HG03442 (cell line): ENCODE results near the gene CDH9.

ENCODE experiments used
- ATAC-seq: cut with Tn5 transposase; IDR thresholded peaks from one replicate; pipeline ENCODE4 v1.9.1; 2021; ENCODE audit warnings: mild to moderate bottlenecking, moderate library complexity; ENCODE audit not compliant: unreplicated experiment

CDH9 gene, protein sequence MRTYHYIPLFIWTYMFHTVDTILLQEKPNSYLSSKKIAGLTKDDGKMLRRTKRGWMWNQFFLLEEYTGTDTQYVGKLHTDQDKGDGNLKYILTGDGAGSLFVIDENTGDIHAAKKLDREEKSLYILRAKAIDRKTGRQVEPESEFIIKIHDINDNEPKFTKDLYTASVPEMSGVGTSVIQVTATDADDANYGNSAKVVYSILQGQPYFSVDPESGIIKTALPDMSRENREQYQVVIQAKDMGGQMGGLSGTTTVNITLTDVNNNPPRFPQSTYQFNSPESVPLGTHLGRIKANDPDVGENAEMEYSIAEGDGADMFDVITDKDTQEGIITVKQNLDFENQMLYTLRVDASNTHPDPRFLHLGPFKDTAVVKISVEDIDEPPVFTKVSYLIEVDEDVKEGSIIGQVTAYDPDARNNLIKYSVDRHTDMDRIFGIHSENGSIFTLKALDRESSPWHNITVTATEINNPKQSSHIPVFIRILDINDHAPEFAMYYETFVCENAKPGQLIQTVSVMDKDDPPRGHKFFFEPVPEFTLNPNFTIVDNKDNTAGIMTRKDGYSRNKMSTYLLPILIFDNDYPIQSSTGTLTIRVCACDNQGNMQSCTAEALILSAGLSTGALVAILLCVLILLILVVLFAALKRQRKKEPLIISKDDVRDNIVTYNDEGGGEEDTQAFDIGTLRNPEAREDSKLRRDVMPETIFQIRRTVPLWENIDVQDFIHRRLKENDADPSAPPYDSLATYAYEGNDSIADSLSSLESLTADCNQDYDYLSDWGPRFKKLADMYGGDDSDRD

DNA sequence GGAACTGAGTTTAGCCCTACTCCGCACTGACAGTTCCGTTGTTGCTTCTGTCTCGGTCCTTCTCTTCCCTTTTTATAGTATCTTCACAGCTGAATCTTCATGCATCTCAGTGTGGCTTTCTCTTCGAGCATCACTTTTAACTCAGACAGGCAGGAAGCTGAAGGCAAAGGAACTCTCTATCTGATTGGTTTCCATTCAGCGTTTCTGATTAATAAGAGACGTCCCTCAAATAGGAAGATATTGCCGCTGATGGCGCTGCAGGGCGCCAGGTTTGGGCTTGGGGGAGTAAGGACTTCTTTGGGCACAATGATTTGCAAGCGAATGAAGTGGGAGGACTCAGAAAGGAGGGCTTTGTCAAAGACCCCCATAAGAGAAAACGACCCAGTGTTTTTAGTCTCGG, at the start of gene CDH9:
Gene CDH9 (minus strand): TSS at position 111 of the 400 bp plus-strand sequence. CDS start 50,253 bp downstream, outside the sequence.
- no peak for ATAC-seq

DNA sequence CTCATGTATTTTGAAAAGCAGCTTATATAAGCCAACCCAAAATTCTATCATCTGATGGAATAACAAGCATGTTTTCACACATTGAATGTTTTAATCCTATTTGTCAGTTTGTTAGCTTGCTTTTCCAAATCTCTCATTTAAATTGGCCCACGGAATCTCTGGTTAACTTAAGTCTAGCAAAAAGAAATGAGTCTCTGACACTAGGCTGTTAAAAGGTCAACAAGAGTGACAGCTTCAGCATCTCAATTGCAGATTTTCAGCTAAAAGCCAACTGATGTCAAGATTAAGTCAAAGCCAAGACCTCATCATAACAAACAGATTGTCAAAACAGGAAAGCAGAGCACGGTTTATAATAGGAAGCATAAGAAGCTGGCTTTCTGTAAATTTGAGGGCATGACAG, 49.4 kb upstream of the CDH9 start:
- no peak for ATAC-seq

DNA sequence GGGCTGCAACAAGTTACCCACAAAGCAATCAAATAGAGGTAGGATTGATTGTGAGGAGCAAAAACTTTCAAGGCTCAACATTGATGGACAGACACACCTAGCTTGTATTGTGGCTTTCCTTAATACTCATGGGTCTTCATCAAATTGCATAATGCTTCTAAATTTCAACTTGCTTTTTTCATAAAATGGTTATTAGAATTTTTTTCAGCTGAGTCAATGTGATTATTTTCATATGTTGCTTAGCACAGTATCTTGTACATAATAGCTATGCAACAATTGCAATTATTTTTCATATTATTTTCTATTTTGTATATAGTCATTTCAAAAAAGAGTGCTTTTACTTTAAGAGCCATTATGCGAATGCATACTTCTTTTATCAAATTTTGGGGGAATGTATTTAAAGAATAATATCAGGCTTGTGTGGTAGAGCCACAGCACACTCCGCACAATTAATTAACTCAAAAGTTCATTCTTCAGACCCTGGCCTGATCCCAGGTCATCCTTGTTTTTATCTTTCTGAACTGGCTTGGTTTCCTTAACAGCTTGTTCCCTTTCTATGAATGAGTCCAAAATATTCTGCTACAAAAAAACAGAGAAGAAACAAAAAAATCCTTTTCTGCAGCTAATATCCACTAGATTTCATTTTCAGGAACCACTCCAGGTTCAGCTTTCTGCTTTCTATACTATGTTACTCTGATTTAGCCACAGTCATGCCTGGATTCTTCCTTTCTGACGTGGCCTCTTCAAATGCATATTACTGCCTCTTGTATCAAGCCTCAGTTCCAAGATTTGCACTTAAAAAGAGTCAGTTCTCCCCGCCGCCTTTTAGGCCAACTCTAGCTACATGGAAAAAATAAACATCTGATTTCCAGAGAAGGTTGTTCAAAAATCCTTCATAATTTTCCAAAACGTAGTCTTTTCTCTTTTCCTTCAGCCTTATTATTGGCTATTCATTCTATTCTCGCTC, 45.3 kb upstream of the CDH9 start:
- no peak for ATAC-seq

- ATAC-seq, result no peak
These were observed 41.8 kb upstream of the CDH9 start for GRCh38 chr5:27080147-27080546.

GRCh38 chr5:27062451-27062850, 24.1 kb upstream of the CDH9 start:
- ATAC-seq, result no peak

GRCh38 chr5:27048510-27048909, 10.1 kb upstream of the CDH9 start:
- no peak for ATAC-seq

GRCh38 chr5:27041372-27041771, 3.0 kb upstream of the CDH9 start:
- no peak for ATAC-seq

GRCh38 chr5:27034565-27034964, 3.8 kb downstream of the CDH9 start:
- no peak for ATAC-seq

GRCh38 chr5:27026801-27027200, 11.6 kb downstream of the CDH9 start:
- no peak for ATAC-seq

DNA sequence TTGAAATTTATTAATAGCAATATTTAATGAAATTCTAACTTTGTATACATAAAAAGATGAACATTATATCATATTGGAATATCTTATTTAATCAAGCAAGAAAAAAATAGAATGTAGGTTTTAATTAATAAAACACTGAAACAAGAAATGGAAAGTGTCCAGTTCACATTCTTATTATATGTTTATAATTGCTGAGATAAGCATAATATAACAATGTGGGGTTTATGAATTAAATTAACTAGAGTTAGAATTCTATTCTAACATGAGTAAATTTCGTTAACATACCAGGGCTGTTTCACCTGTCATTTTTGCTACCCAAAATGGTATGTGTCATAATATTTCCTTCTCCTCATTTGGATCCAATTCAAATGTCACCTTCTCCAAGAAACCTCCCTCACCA, 12.3 kb downstream of the CDH9 start:
- ATAC-seq, result no peak

- no peak for ATAC-seq
These were observed 16.9 kb downstream of the CDH9 start for GRCh38 chr5:27021471-27021870.

DNA sequence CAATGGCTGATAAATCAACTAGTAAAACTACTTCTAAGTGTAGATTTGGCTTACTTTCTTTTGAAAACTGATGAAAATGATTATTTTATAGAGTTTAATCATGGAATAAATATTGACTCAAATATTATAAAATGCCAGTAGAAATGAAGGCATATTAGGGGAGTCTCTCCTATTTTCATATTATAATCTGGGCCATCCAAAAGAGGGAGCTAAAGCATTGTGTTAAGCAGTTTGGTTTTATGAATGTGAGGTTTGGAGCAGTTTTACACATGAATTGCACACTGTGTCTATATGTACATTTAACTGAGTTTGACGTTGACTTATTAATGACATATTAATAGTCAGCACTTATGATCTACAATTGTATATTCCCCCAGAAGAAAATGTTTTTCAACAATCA, 17.4 kb downstream of the CDH9 start:
- no peak for ATAC-seq

GRCh38 chr5:27015758-27016157, 22.6 kb downstream of the CDH9 start:
- no peak for ATAC-seq

GRCh38 chr5:27011274-27011673, 27.1 kb downstream of the CDH9 start:
- ATAC-seq, result no peak

- ATAC-seq, result no peak
These were observed 27.7 kb downstream of the CDH9 start for GRCh38 chr5:27010646-27011045.

DNA sequence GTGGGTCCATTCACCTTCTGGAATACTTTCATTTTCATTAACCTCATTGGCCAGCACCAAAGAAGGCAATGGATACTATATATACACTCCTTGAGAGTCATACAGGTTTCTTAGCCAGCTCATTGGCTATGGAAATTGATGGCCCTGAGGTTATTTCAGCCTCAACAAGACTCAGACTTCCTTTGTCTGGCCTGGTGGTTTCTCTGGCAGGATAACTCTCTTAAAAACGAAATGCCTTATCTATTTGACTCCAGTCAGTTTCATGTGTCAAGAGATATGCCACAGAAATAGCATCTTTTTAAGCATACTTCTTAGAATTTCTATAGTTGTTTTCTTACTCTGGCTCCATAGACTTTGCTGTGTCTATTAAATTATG, 28.9 kb downstream of the CDH9 start:
- ATAC-seq, result no peak

DNA sequence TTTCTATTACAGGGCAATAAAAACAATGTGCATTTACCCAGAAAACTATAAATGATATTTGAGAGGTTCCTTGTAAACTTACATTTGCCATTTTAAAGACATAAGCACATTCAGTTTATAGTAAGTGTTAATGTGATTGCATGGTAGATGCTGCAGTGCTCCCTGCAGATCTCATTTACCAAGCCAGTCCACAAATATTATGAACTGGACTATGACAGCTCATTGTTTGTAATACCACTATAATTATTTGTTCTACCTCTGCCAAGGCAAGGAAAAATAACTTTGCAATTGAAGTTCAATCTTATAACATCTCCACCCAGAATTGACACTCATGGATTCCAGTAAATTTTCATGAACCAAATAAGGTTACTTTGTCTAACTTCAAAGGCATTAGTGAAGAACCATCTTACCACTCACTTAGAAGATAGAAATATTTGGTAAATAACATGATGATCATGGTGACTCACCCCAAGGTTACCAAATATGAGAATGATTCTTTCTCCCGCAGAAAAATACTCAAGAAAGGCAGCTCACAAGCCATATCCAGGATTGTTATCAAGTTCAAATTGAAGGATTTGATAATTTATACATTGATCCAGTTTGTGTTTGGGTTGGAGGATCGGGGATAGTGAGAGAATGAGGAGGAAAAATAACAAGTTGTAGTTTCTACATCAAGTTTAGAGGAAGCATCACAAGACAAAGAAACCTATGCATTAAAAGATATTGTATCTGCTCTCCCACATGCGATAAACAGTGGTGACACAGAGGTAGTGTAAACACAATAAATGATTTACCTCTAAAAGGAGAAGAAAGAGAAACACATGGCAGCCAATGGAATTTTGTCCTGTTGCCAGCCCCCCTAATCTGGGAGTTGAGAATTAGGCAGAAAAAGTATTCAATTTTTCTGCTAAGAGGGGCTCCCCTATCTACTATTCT, 29.5 kb downstream of the CDH9 start:
- no peak for ATAC-seq

- ATAC-seq, result no peak
These were observed 31.3 kb downstream of the CDH9 start for GRCh38 chr5:27007121-27007520.

DNA sequence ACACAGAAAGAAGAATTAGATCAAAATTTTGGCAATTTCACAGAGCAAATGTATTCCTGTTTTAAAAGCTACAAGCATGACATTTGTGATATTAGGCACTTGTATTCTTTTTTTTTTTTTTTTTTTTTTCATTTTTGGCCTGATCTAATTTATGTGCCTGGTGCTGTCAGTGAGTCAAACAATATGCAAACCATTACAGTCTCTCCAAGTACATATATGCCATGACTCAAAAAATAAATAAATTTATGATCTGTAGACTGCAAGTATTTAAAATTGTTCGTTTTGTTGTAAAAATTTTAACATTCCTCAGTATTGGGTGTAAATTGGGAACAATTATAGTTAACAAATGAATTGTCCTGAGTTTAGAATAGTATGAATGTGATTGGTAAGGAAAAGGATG, 51.4 kb downstream of the CDH9 start:
- ATAC-seq, result no peak

GRCh38 chr5:26981750-26982149, 56.6 kb downstream of the CDH9 start:
- no peak for ATAC-seq
